ENCODE data around the gene SARDH. TPM values are rescaled to one million over a fixed set of nuclear protein-coding genes. Genes with fewer than 3 reads are reported as not detected.
A peak's percentile ranks its signal among the peaks of the same experiment; 100 is the strongest.

SARDH gene
- total and polyA plus RNA-seq, 2 of the 13 experiments (the other 11 are each of a cell fraction or from before 2014, with no cell fraction given), result 11.6 to 34.9 TPM

GRCh38 chr9:133658442-133659431, 79.4 kb downstream of the SARDH start (continued):
- TF ChIP-seq ZNF749 (CRISPR knock-in tag; IDR thresholded peaks at IDR 0.05; ENCODE audit: borderline replicate concordance) (no peak), ATF4 (CRISPR knock-in tag; IDR thresholded peaks at IDR 0.05) (no peak), EHMT2 (IDR thresholded peaks at IDR 0.05; ENCODE audit: borderline replicate concordance, low read depth, low read length) (no peak), TFDP1 (CRISPR knock-in tag; IDR thresholded peaks at IDR 0.05; ENCODE audit: borderline replicate concordance) (peak; percentile 58; the same call in 1 of the 2 replicates), ZNF598 (CRISPR knock-in tag; IDR thresholded peaks at IDR 0.05; ENCODE audit: borderline replicate concordance) (0 out of 2 replicates have a peak, but pooled peaks have one; percentile 39), NFYB (CRISPR knock-in tag; IDR thresholded peaks at IDR 0.05) (no peak), SAFB2 (CRISPR knock-in tag; IDR thresholded peaks at IDR 0.05; ENCODE audit: borderline replicate concordance, low read depth) (peak; percentile 91), FOXA3 (CRISPR knock-in tag; IDR thresholded peaks at IDR 0.05) (peak; percentile 71), HNF1A (IDR thresholded peaks at IDR 0.05; ENCODE audit: low read depth) (no peak), HNF1A (CRISPR knock-in tag; IDR thresholded peaks at IDR 0.05; ENCODE audit: borderline replicate concordance) (0 out of 2 replicates have a peak, but pooled peaks have one; percentile 43), ZNF329 (CRISPR knock-in tag; IDR thresholded peaks at IDR 0.05; ENCODE audit: low read depth) (0 out of 2 replicates have a peak, but pooled peaks have one; percentile 25), ZNF274 (CRISPR knock-in tag; IDR thresholded peaks at IDR 0.05) (no peak), GABPB1 (CRISPR knock-in tag; IDR thresholded peaks at IDR 0.05) (peak; percentile 53; the same call in 1 of the 2 replicates), FOSL2 (CRISPR knock-in tag; IDR thresholded peaks at IDR 0.05) (peak; percentile 91), ZNF101 (CRISPR knock-in tag; IDR thresholded peaks at IDR 0.05; ENCODE audit: borderline replicate concordance, low read depth) (no peak), ZNF562 (CRISPR knock-in tag; IDR thresholded peaks at IDR 0.05; ENCODE audit: borderline replicate concordance) (no peak), ZNF414 (CRISPR knock-in tag; IDR thresholded peaks at IDR 0.05) (peak; percentile 68; the same call in 1 of the 2 replicates), ARNT2 (CRISPR knock-in tag; IDR thresholded peaks at IDR 0.05; ENCODE audit: low read depth) (peak; percentile 30; the same call in 1 of the 2 replicates), ZFP37 (CRISPR knock-in tag; IDR thresholded peaks at IDR 0.05; ENCODE audit: borderline replicate concordance) (peak; percentile 61; the same call in 1 of the 2 replicates), ZNF660 (CRISPR knock-in tag; IDR thresholded peaks at IDR 0.05; ENCODE audit: borderline replicate concordance, low read depth) (no peak), CCAR2 (optimal IDR thresholded peaks at IDR 0.05; ENCODE audit: low read depth, low read length) (no peak)
